MCF 10A (cell line): ENCODE measurements around the gene ERAS. TPM values are rescaled to one million over a fixed set of nuclear protein-coding genes. Genes with fewer than 3 reads are reported as not detected.
"Not testable (repeated sequence)": the region's sequence is repeated elsewhere in the genome, so short reads cannot be mapped to it uniquely, and the experiment has no call there.

Source experiments
- BruUV-seq: library from RNA; stranded (reverse); fragments of 400-500 nt; replicated peaks from 2 replicates; lab custom pipeline; 2021; lab: Mats Ljungman, UMichigan
- CTCF ChIA-PET: fragments of 300-600 bp; sonication (Branson Sonifier 250); formaldehyde crosslinking; extraction: SDS; loops from one replicate; lab custom pipeline; 2021; ENCODE audit warnings: antibody characterized with exemption, inconsistent platforms; lab: Yijun Ruan, JAX
- POLR2A ChIA-PET: fragments of 300-600, 350-650 bp; sonication (Branson Sonifier 250); formaldehyde crosslinking; extraction: SDS; loops from one replicate; lab custom pipeline; 2020; ENCODE audit warnings: antibody characterized with exemption, inconsistent platforms; lab: Yijun Ruan, JAX
- DNase-seq: peaks from one replicate; pipeline ENCODE4 v3.0.0-alpha.2; 2018; ENCODE audit not compliant: unreplicated experiment
- H3K27ac Mint-ChIP-seq: one replicate; pipeline ENCODE4 v1.8.0; 2022; ENCODE audit warnings: mild to moderate bottlenecking, low read depth, mixed read lengths; ENCODE audit not compliant: unreplicated experiment
- H3K27me3 Mint-ChIP-seq: one replicate; pipeline ENCODE4 v1.8.0; 2022; ENCODE audit warnings: mixed read lengths; ENCODE audit not compliant: insufficient read depth, unreplicated experiment
- H3K36me3 Mint-ChIP-seq: one replicate; pipeline ENCODE4 v1.8.0; 2022; ENCODE audit warnings: mild to moderate bottlenecking, moderate library complexity, mixed read lengths; ENCODE audit not compliant: insufficient read depth, unreplicated experiment
- H3K4me1 Mint-ChIP-seq: one replicate; pipeline ENCODE4 v1.8.0; 2022; ENCODE audit warnings: mixed read lengths; ENCODE audit not compliant: insufficient read depth, unreplicated experiment
- H3K4me3 Mint-ChIP-seq: one replicate; pipeline ENCODE4 v1.8.0; 2022; ENCODE audit warnings: mild to moderate bottlenecking, moderate library complexity, mixed read lengths; ENCODE audit not compliant: unreplicated experiment
- H3K9me3 Mint-ChIP-seq: one replicate; pipeline ENCODE4 v1.8.0; 2022; ENCODE audit warnings: mixed read lengths; ENCODE audit not compliant: unreplicated experiment
- intact Hi-C: fragments of 100-400 bp; cut with micrococcal nuclease; formaldehyde crosslinking; loops from 2 replicates; pipeline ENCODE4 v1.14.1; 2022
- total RNA-seq: library from RNA; stranded (reverse); gene quantifications from 2 replicates; pipeline ENCODE4 v1.2.3, GENCODE V29; 2022
- TF ChIP-seq, protein P1 (sequence below): fragments of 200-600 bp; IDR thresholded peaks from one replicate; pipeline ENCODE4 v1.8.0; 2022; ENCODE audit warnings: antibody characterized with exemption, mild to moderate bottlenecking; ENCODE audit not compliant: unreplicated experiment

Gene ERAS
- total RNA-seq, 1 experiment from 2014 or later: not detected

- Mint-ChIP-seq H3K9me3 (peaks cover 7% of the 10 kb centered on the region), H3K36me3 (no peaks in the 10 kb centered on the region), H3K27ac (no peak overlapping the region), H3K27me3 (no peaks in the 10 kb centered on the region), H3K4me1 (peaks cover 7% of the 10 kb centered on the region), H3K4me3 (no peak overlapping the region)
- ChIA-PET POLR2A (no interaction called here), CTCF (interaction anchor here (1.1 kb wide), 1 partner anchor 65 kb away, joined by 3 read pairs; no protein-coding TSS in a partner anchor)
- intact Hi-C loops: no loop called here
- DNase-seq: no peak
- BruUV-seq: no TSS peak
- TF ChIP-seq, protein P1, sequence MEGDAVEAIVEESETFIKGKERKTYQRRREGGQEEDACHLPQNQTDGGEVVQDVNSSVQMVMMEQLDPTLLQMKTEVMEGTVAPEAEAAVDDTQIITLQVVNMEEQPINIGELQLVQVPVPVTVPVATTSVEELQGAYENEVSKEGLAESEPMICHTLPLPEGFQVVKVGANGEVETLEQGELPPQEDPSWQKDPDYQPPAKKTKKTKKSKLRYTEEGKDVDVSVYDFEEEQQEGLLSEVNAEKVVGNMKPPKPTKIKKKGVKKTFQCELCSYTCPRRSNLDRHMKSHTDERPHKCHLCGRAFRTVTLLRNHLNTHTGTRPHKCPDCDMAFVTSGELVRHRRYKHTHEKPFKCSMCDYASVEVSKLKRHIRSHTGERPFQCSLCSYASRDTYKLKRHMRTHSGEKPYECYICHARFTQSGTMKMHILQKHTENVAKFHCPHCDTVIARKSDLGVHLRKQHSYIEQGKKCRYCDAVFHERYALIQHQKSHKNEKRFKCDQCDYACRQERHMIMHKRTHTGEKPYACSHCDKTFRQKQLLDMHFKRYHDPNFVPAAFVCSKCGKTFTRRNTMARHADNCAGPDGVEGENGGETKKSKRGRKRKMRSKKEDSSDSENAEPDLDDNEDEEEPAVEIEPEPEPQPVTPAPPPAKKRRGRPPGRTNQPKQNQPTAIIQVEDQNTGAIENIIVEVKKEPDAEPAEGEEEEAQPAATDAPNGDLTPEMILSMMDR: no peak
Measured at GRCh38 chrX:48852857-48853256, 26.5 kb downstream of the ERAS start.

GRCh38 chrX:48853494-48853893, 27.2 kb downstream of the ERAS start:
- H3K27ac Mint-ChIP-seq, H3K4me1 Mint-ChIP-seq, H3K4me3 Mint-ChIP-seq, DNase-seq, BruUV-seq, POLR2A ChIA-PET, H3K36me3 Mint-ChIP-seq, H3K27me3 Mint-ChIP-seq, intact Hi-C loops, H3K9me3 Mint-ChIP-seq, CTCF ChIA-PET: not testable (repeated sequence)

DNA sequence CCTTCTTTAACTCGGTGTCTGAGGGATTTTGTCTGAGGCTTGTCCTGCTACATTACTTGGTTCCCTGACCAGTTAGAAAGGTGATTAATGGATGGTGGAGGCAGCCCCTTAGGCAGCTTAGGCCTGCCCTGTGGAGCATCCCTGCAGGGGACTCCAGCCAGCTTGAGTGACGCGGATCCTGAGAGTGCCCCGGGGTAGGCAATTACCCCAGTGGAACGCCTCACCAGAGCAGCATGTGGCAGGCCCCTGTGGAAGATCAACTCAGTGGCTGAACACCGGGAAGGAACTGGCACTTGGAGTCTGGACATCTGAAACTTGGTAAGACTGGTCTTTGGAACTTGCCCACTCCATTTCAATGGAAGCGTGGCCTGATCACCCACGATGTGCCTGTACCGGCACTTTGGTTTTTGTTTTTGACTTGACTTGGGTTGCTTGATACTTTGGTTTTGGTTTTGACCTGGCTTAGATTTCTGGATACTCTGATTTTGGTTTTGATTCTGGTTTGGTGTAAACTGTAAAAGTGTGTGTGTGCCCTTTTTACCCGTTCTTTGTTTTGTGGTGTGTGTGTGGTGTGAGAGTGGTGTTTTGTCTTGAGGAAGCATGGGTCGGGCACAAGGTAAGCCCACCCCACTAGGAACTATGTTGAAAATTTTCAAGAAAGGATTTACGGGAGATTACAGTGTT, 27.9 kb downstream of the ERAS start:
- not testable (repeated sequence) for H3K4me3 Mint-ChIP-seq, H3K36me3 Mint-ChIP-seq, BruUV-seq, H3K4me1 Mint-ChIP-seq, H3K9me3 Mint-ChIP-seq, DNase-seq, H3K27me3 Mint-ChIP-seq
- CTCF ChIA-PET: interaction anchor here (0.6 to 1.1 kb wide), 5 partner anchors 13 to 222 kb away, joined by 3 to 4 read pairs (median 3); no protein-coding TSS in a partner anchor
- intact Hi-C loops: loop anchor here (2.0 kb wide), 1 partner anchor 37 kb away; no protein-coding TSS in a partner anchor
- H3K27ac Mint-ChIP-seq: peak overlapping the region; percentile 29
- POLR2A ChIA-PET: interaction anchor here (0.6 kb wide), 2 partner anchors 13 to 44 kb away, joined by 3 to 4 read pairs; no protein-coding TSS in a partner anchor

GRCh38 chrX:48854898-48855297, 28.6 kb downstream of the ERAS start:
- H3K9me3 Mint-ChIP-seq: peaks cover 7% of the 10 kb centered on the region
- no peaks in the 10 kb centered on the region for H3K36me3 Mint-ChIP-seq
- CTCF ChIA-PET: interaction anchor here (0.6 to 1.1 kb wide), 5 partner anchors 12 to 223 kb away, joined by 3 to 4 read pairs (median 3); no protein-coding TSS in a partner anchor
- intact Hi-C loops: loop anchor here (1.0 to 2.0 kb wide), 3 partner anchors 36 to 62 kb away; no protein-coding TSS in a partner anchor
- H3K27ac Mint-ChIP-seq: peak overlapping the region; percentile 29
- no peaks in the 10 kb centered on the region for H3K27me3 Mint-ChIP-seq
- TF ChIP-seq, protein P1: peak; percentile 37
- BruUV-seq: no TSS peak
- peak overlapping the region; percentile 24 for H3K4me3 Mint-ChIP-seq
- POLR2A ChIA-PET: interaction anchor here (0.6 kb wide), 2 partner anchors 12 to 43 kb away, joined by 3 to 4 read pairs; no protein-coding TSS in a partner anchor
- H3K4me1 Mint-ChIP-seq: peaks cover 7% of the 10 kb centered on the region
- peak; percentile 11 for DNase-seq

DNA sequence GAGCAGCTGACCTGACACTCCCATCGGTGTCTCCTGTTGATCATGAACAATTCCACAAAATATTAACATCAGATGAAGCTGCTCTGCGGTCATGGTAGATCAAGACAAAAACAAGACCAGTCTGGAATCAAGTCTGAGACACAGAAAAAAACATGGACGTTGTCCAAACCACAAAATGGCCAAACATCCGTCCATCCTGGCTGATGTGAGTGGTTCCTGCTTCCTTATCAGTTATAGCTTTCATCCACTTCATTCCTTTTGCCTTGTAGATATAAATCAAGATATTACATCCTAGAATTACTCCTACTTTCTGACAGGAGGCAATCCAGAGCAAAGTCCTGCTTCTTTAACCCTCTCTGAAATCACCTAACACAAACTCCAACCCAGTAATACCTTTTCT, 37.9 kb downstream of the ERAS start:
- no peak overlapping the region for H3K27ac Mint-ChIP-seq
- peaks cover 18% of the 10 kb centered on the region for H3K4me1 Mint-ChIP-seq
- no peaks in the 10 kb centered on the region for H3K27me3 Mint-ChIP-seq
- no peak overlapping the region for H3K4me3 Mint-ChIP-seq
- BruUV-seq: no TSS peak
- POLR2A ChIA-PET: interaction anchor here (1.0 kb wide), 1 partner anchor 47 kb away, joined by 3 read pairs; the partner anchor contains the start of gene SLC35A2
- CTCF ChIA-PET: no interaction called here
- DNase-seq: peak; percentile 14
- no peaks in the 10 kb centered on the region for H3K36me3 Mint-ChIP-seq
- TF ChIP-seq, protein P1: no peak
- no peaks in the 10 kb centered on the region for H3K9me3 Mint-ChIP-seq
- intact Hi-C loops: no loop called here

DNA sequence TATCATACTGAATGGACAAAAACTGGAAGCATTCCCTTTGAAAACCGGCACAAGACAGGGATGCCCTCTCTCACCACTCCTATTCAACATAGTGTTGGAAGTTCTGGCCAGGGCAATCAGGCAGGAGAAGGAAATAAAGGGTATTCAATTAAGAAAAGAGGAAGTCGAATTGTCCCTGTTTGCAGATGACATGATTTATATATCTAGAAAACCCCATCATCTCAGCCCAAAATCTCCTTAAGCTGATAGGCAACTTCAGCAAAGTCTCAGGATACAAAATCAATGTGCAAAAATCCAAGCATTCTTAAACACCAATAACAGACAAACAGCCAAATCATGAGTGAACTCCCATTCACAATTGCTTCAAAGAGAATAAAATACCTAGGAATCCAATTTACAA, 45.7 kb downstream of the ERAS start:
- DNase-seq, H3K27ac Mint-ChIP-seq, H3K27me3 Mint-ChIP-seq, H3K9me3 Mint-ChIP-seq, H3K36me3 Mint-ChIP-seq, BruUV-seq, POLR2A ChIA-PET, CTCF ChIA-PET, intact Hi-C loops, H3K4me3 Mint-ChIP-seq: not testable (repeated sequence)
- H3K4me1 Mint-ChIP-seq: peaks cover 16% of the 10 kb centered on the region

GRCh38 chrX:48876944-48877343, 50.6 kb downstream of the ERAS start:
- H3K9me3 Mint-ChIP-seq, H3K4me3 Mint-ChIP-seq, BruUV-seq, H3K4me1 Mint-ChIP-seq, H3K36me3 Mint-ChIP-seq, H3K27ac Mint-ChIP-seq, CTCF ChIA-PET, H3K27me3 Mint-ChIP-seq, DNase-seq, intact Hi-C loops, POLR2A ChIA-PET: not testable (repeated sequence)
